HepG2 (cell line): ENCODE results near the gene SH3D19. TPM values are rescaled to one million over a fixed set of nuclear protein-coding genes. Genes with fewer than 3 reads are reported as not detected.

ENCODE experiments used
- ATAC-seq: fragments of 200-7000 bp; cut with Tn5 transposase; 3 replicates; pipeline ENCODE4 v1.9.1; 2020; ENCODE audit warnings: mild to moderate bottlenecking, moderate library complexity
- BruUV-seq: library from RNA; stranded (reverse); fragments of 400-500 nt; replicated peaks from 2 replicates; lab custom pipeline; 2021; lab: Mats Ljungman, UMichigan
- CTCF ChIA-PET: fragments of 300-600 bp; formaldehyde crosslinking; extraction: SDS; loops from one replicate; lab custom pipeline; 2021; ENCODE audit warnings: low total read pairs, inconsistent platforms, low intra/inter-chr PET ratio; lab: Yijun Ruan, JAX
- POLR2A ChIA-PET: fragments of 350-600 bp; sonication (Branson Sonifier 250); formaldehyde crosslinking; loops from one replicate; lab custom pipeline; 2020; ENCODE audit warnings: antibody characterized with exemption, inconsistent platforms; lab: Yijun Ruan, JAX
- DNase-seq: peaks from one replicate; pipeline ENCODE4 v3.0.0-alpha.2; 2015; ENCODE audit warnings: low spot score
- FAIRE-seq: peaks from 3 replicates; lab custom pipeline; 2011; peaks lifted over from hg19 to GRCh38; lab: Jason Lieb, UNC
- H2AFZ ChIP-seq: one replicate; pipeline ENCODE4 v1.6.1; 2011; ENCODE audit warnings: low read length, inconsistent platforms
- H3K27ac ChIP-seq: fragments of 300-600 bp; 3 replicates; pipeline ENCODE4 v1.8.0; 2011; ENCODE audit warnings: mixed run types, mild to moderate bottlenecking, mixed read lengths, low read length, inconsistent platforms; ENCODE audit not compliant: insufficient read depth; ENCODE audit errors: extremely low read length
- H3K27me3 ChIP-seq, 2 experiments: fragments of 200-600 bp in 1 of 2; 2 replicates in 1 of 2; 3 replicates in 1 of 2; pipeline versions ENCODE4 v1.6.0 to v1.8.0; 2011; ENCODE audit warnings: low read length in 2 of 2, mild to moderate bottlenecking in 2 of 2, moderate library complexity in 2 of 2, inconsistent platforms in 1 of 2; ENCODE audit not compliant: insufficient read depth in 2 of 2, control insufficient read depth in 1 of 2
- H3K36me3 ChIP-seq, 2 experiments: fragments of 200-600 bp in 1 of 2; replicated peaks in 1 of 2; 2 replicates in 1 of 2; 3 replicates in 1 of 2; pipeline versions ENCODE4 v1.5.1 to v1.8.0; 2011; ENCODE audit warnings: low read length in 2 of 2, inconsistent platforms in 1 of 2; ENCODE audit not compliant: insufficient read depth in 2 of 2, control insufficient read depth in 1 of 2
- H3K4me1 ChIP-seq: 2 replicates; pipeline ENCODE4 v1.5.1; 2012; ENCODE audit warnings: low read length, inconsistent platforms; ENCODE audit not compliant: insufficient read depth
- H3K4me2 ChIP-seq: 2 replicates; pipeline ENCODE4 v1.6.0; 2011; ENCODE audit warnings: low read depth, low read length, inconsistent platforms
- H3K4me3 ChIP-seq, 3 experiments: fragments of 200-600 bp in 1 of 3; sonication (generic), shearing (Covaris generic) in 1 of 3; replicated peaks in 1 of 3; 2 replicates each; pipeline ENCODE4 v1.5.1; 2011 to 2016; ENCODE audit warnings: low read length in 3 of 3, inconsistent platforms in 2 of 3, low read depth in 2 of 3, mild to moderate bottlenecking in 2 of 3, control low read depth in 1 of 3, mixed read lengths in 1 of 3; ENCODE audit not compliant: insufficient read depth in 1 of 3
- H3K79me2 ChIP-seq: one replicate; pipeline ENCODE4 v1.6.1; 2011; ENCODE audit warnings: low read length, inconsistent platforms; ENCODE audit not compliant: insufficient read depth
- H3K9ac ChIP-seq: 2 replicates; pipeline ENCODE4 v1.6.0; 2011; ENCODE audit warnings: mild to moderate bottlenecking, low read depth, low read length, inconsistent platforms; ENCODE audit not compliant: insufficient read depth
- H3K9me3 ChIP-seq: 2 replicates; pipeline ENCODE4 v1.5.1; 2012; ENCODE audit warnings: mild to moderate bottlenecking, low read length
- H4K20me1 ChIP-seq: 2 replicates; pipeline ENCODE4 v1.6.0; 2011; ENCODE audit warnings: inconsistent platforms, mild to moderate bottlenecking, low read length, moderate library complexity; ENCODE audit not compliant: insufficient read depth
- KDM5B ChIP-seq: sonication (generic); formaldehyde crosslinking; IDR thresholded peaks from 2 replicates; pipeline ENCODE4 v1.4.0; 2020; ENCODE audit warnings: missing genetic modification reagents, mild to moderate bottlenecking, borderline replicate concordance
- MXD4 ChIP-seq: IDR thresholded peaks from 2 replicates; pipeline ENCODE4 v1.6.1; 2016; ENCODE audit warnings: mild to moderate bottlenecking, missing biosample characterization, missing genetic modification reagents
- RXRA ChIP-seq: sonication (generic); formaldehyde crosslinking; IDR thresholded peaks from 2 replicates; pipeline ENCODE4 v1.5.1; 2020; ENCODE audit warnings: missing genetic modification reagents
- ZC3H4 ChIP-seq: sonication (generic); formaldehyde crosslinking; IDR thresholded peaks from 2 replicates; pipeline ENCODE4 v1.4.0; 2020; ENCODE audit warnings: missing genetic modification reagents, borderline replicate concordance
- ZNF354B ChIP-seq: sonication (generic); formaldehyde crosslinking; IDR thresholded peaks from 2 replicates; pipeline ENCODE4 v1.8.0; 2022; ENCODE audit warnings: mild to moderate bottlenecking, missing genetic modification reagents
- ZNF407 ChIP-seq: sonication (generic); formaldehyde crosslinking; IDR thresholded peaks from one replicate; pipeline ENCODE4 v1.5.1; 2020; ENCODE audit warnings: mild to moderate bottlenecking, missing genetic modification reagents; ENCODE audit errors: not compliant biosample characterization
- ZSCAN25 ChIP-seq: sonication (generic); formaldehyde crosslinking; IDR thresholded peaks from 2 replicates; pipeline ENCODE4 v1.8.0; 2022; ENCODE audit warnings: mild to moderate bottlenecking, missing genetic modification reagents
- WGBS: methylation state at CpG from one replicate; pipeline ENCODE4 v1.1.6; 2017; ENCODE audit warnings: low lambda C conversion rate; 5-methylcytosine and 5-hydroxymethylcytosine counted together
- in situ Hi-C: cut with HindIII; loops from 2 replicates; pipeline ENCODE4 v1.10.0; 2017; ENCODE audit warnings: low pct_unique_long_range_greater_than_20kb; ENCODE audit not compliant: extremely low pct_ligation_motif_present
- intact Hi-C: fragments of 100-400 bp; cut with micrococcal nuclease; formaldehyde crosslinking; loops from one replicate; pipeline ENCODE4 v1.10.0; 2022; ENCODE audit not compliant: unreplicated experiment
- polyA plus RNA-seq, 8 experiments: library from polyadenylated mRNA; depleted of rRNA in 3 of 8; stranded (reverse) in 7 of 8; unstranded in 1 of 8; fragments of >200 nt; fragmentation: Illumina TruSeq in 4 of 8; extraction: Trizol in 4 of 8; gene quantifications; 2 replicates each; pipeline versions ENCODE4 v1.2.1 to v1.2.3, GENCODE V29; 2011 to 2016; ENCODE audit warnings: low read depth in 4 of 8, missing spikeins in 1 of 8, mixed read lengths in 1 of 8; ENCODE audit not compliant: insufficient read depth in 1 of 8
- total RNA-seq, 5 experiments: library from RNA; depleted of rRNA; stranded (reverse); fragments of >200 nt; fragmentation: Illumina TruSeq; extraction: Trizol; gene quantifications; 2 replicates each; pipeline ENCODE4 v1.2.3, GENCODE V29; 2016; ENCODE audit warnings: low read depth in 1 of 5

SH3D19 gene
- total and polyA plus RNA-seq, 2 of the 13 experiments (the other 11 are each of a cell fraction or from before 2014, with no cell fraction given): 31.2 to 38.0 TPM

GRCh38 chr4:151314010-151314355 is 11.4 kb downstream of the SH3D19 start:
- BruUV-seq: no TSS peak
- DNase-seq: no peak
- H3K4me2 ChIP-seq: peak overlapping the region; percentile 34; the same call in 1 of the 2 replicates
- in situ Hi-C loops: no loop called here
- H3K27ac ChIP-seq: peak overlapping the region; percentile 18
- peaks cover 7 to 45% of the 10 kb centered on the region in 2 experiments; a peak in 4 of 5 replicates for H3K36me3 ChIP-seq
- peaks cover 58% of the 10 kb centered on the region for H3K4me1 ChIP-seq
- ChIA-PET CTCF (no interaction called here), POLR2A (interaction anchor here (3.6 kb wide), 1 partner anchor 10 kb away, joined by 47 read pairs; the partner anchor contains the start of gene SH3D19)
- H3K4me3 ChIP-seq: no peak overlapping the region
- no peaks in the 10 kb centered on the region; a peak in 1 of 5 replicates for H3K27me3 ChIP-seq
- TF ChIP-seq ZSCAN25 (CRISPR knock-in tag) (no peak), MXD4 (no peak), RXRA (no peak), ZC3H4 (CRISPR knock-in tag) (no peak), ZNF407 (CRISPR knock-in tag) (no peak), KDM5B (no peak), ZNF354B (CRISPR knock-in tag) (no peak)
- 100% methylated on average over 1 of the region's 1 CpG for WGBS
- FAIRE-seq: no peak
- peaks cover 72% of the 10 kb centered on the region for H4K20me1 ChIP-seq
- ATAC-seq: no peak
- no peaks in the 10 kb centered on the region for H3K9me3 ChIP-seq
- H2AFZ ChIP-seq: no peak overlapping the region
- intact Hi-C loops: no loop called here
- H3K79me2 ChIP-seq: peaks cover 98% of the 10 kb centered on the region
- no peak overlapping the region for H3K9ac ChIP-seq
